Panc1 (cell line): ENCODE measurements around the gene EED. TPM values are rescaled to one million over a fixed set of nuclear protein-coding genes. Genes with fewer than 3 reads are reported as not detected.

Source experiments
- ATAC-seq: fragments of 200-7000 bp; cut with Tn5 transposase; 2 replicates; pipeline ENCODE4 v1.9.1; 2020; ENCODE audit warnings: mild to moderate bottlenecking, moderate library complexity
- BruUV-seq: library from RNA; stranded (reverse); fragments of 400-500 nt; replicated peaks from 2 replicates; lab custom pipeline; 2021; lab: Mats Ljungman, UMichigan
- CTCF ChIA-PET: fragments of 300-600 bp; sonication (Branson Sonifier 250); formaldehyde crosslinking; loops from one replicate; lab custom pipeline; 2022; ENCODE audit warnings: antibody characterized with exemption; lab: Charles Lee
- POLR2A ChIA-PET: fragments of 300-600 bp; sonication (Branson Sonifier 250); formaldehyde crosslinking; loops from one replicate; lab custom pipeline; 2022; ENCODE audit warnings: antibody characterized with exemption; lab: Charles Lee
- DNase-seq: peaks from one replicate; pipeline ENCODE4 v3.0.0-alpha.2; 2010; ENCODE audit warnings: low read depth, low spot score
- H3K27ac ChIP-seq: 2 replicates; pipeline ENCODE4 v1.5.1; 2011; ENCODE audit warnings: mild to moderate bottlenecking, low read length, inconsistent platforms
- H3K27me3 ChIP-seq: fragments of 200-500 bp; sonication (Bioruptor generic); 2 replicates; pipeline ENCODE4 v1.6.0; 2014; ENCODE audit warnings: low read length, inconsistent platforms; ENCODE audit not compliant: control insufficient read depth, insufficient read depth
- H3K36me3 ChIP-seq: fragments of 200-500 bp; sonication (Bioruptor generic); 2 replicates; pipeline ENCODE4 v1.5.1; 2014; ENCODE audit warnings: inconsistent platforms, mild to moderate bottlenecking, low read length, moderate library complexity; ENCODE audit not compliant: control insufficient read depth, insufficient read depth
- H3K4me1 ChIP-seq: 2 replicates; pipeline ENCODE4 v1.5.1; 2011; ENCODE audit warnings: inconsistent platforms, mild to moderate bottlenecking, low read length, moderate library complexity; ENCODE audit not compliant: control insufficient read depth, insufficient read depth
- H3K4me3 ChIP-seq, 2 experiments: 2 replicates each; pipeline ENCODE4 v1.5.1; 2011 to 2012; ENCODE audit warnings: low read depth in 2 of 2, low read length in 2 of 2, mild to moderate bottlenecking in 2 of 2, inconsistent platforms in 1 of 2, moderate library complexity in 1 of 2
- H3K9me3 ChIP-seq: fragments of 200-500 bp; sonication (Bioruptor generic); 2 replicates; pipeline ENCODE4 v1.5.1; 2014; ENCODE audit warnings: low read depth, mild to moderate bottlenecking, inconsistent platforms, low read length, moderate library complexity; ENCODE audit not compliant: control insufficient read depth, insufficient read depth
- CTCF ChIP-seq: fragments of 450-650 bp; IDR thresholded peaks from 2 replicates; pipeline ENCODE4 v1.5.1; 2017; ENCODE audit warnings: mild to moderate bottlenecking
- POLR2AphosphoS5 ChIP-seq: IDR thresholded peaks from 2 replicates; pipeline ENCODE4 v1.6.1; 2012; ENCODE audit warnings: mild to moderate bottlenecking, low read depth, low read length, moderate library complexity
- SIN3A ChIP-seq: IDR thresholded peaks from 2 replicates; pipeline ENCODE4 v1.6.1; 2012; ENCODE audit warnings: low read depth, mild to moderate bottlenecking, low read length, moderate library complexity, borderline replicate concordance; ENCODE audit not compliant: insufficient read depth
- TCF7L2 ChIP-seq: IDR thresholded peaks from 2 replicates; pipeline ENCODE4 v1.6.1; 2011; ENCODE audit warnings: mild to moderate bottlenecking, low read depth, low read length, inconsistent platforms
- in situ Hi-C: cut with HindIII; loops from 2 replicates; pipeline ENCODE4 v1.10.0; 2016; ENCODE audit warnings: low sequenced_read_pairs, low pct_unique_long_range_greater_than_20kb
- intact Hi-C: fragments of 100-400 bp; cut with micrococcal nuclease; formaldehyde crosslinking; loops from one replicate; pipeline ENCODE4 v1.10.0; 2022; ENCODE audit not compliant: unreplicated experiment
- total RNA-seq: library from RNA; stranded (reverse); gene quantifications from one replicate; pipeline ENCODE4 v1.2.1, GENCODE V29; 2021; ENCODE audit not compliant: unreplicated experiment
- TF ChIP-seq, protein P1 (sequence below), 2 experiments: IDR thresholded peaks; 2 replicates each; pipeline ENCODE4 v1.6.1; 2011 to 2012; ENCODE audit warnings: low read depth in 2 of 2, control low read depth in 1 of 2, low read length in 1 of 2, mild to moderate bottlenecking in 1 of 2, moderate library complexity in 1 of 2; ENCODE audit not compliant: insufficient read depth in 1 of 2

Gene EED
- total RNA-seq, 1 experiment from 2014 or later: 29.0 TPM

- no peak for TF ChIP-seq SIN3A
- no peak for TF ChIP-seq POLR2AphosphoS5
- TF ChIP-seq TCF7L2: no peak
- TF ChIP-seq, protein P1, sequence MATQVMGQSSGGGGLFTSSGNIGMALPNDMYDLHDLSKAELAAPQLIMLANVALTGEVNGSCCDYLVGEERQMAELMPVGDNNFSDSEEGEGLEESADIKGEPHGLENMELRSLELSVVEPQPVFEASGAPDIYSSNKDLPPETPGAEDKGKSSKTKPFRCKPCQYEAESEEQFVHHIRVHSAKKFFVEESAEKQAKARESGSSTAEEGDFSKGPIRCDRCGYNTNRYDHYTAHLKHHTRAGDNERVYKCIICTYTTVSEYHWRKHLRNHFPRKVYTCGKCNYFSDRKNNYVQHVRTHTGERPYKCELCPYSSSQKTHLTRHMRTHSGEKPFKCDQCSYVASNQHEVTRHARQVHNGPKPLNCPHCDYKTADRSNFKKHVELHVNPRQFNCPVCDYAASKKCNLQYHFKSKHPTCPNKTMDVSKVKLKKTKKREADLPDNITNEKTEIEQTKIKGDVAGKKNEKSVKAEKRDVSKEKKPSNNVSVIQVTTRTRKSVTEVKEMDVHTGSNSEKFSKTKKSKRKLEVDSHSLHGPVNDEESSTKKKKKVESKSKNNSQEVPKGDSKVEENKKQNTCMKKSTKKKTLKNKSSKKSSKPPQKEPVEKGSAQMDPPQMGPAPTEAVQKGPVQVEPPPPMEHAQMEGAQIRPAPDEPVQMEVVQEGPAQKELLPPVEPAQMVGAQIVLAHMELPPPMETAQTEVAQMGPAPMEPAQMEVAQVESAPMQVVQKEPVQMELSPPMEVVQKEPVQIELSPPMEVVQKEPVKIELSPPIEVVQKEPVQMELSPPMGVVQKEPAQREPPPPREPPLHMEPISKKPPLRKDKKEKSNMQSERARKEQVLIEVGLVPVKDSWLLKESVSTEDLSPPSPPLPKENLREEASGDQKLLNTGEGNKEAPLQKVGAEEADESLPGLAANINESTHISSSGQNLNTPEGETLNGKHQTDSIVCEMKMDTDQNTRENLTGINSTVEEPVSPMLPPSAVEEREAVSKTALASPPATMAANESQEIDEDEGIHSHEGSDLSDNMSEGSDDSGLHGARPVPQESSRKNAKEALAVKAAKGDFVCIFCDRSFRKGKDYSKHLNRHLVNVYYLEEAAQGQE (IDR thresholded peaks at IDR 0.05; ENCODE audit: insufficient read depth in 1 of 2, low read depth in 2 of 2, low read length in 1 of 2): no peak
- no peak for TF ChIP-seq CTCF
- intact Hi-C loops (no loop called here), in situ Hi-C loops (no loop called here)
- no peaks in the 10 kb centered on the region for H3K27me3 ChIP-seq
- no TSS peak for BruUV-seq
- DNase-seq: no peak
- POLR2A ChIA-PET: no interaction called here
- no peak overlapping the region for H3K27ac ChIP-seq
- H3K36me3 ChIP-seq: peaks cover 17% of the 10 kb centered on the region; the same call in 1 of the 2 replicates
- H3K4me3 ChIP-seq: no peak overlapping the region
- ATAC-seq: no peak
- H3K4me1 ChIP-seq: peaks cover 8% of the 10 kb centered on the region; the same call in 1 of the 2 replicates
- CTCF ChIA-PET: no interaction called here
- H3K9me3 ChIP-seq: no peaks in the 10 kb centered on the region
These were observed 11.3 kb downstream of the EED start for GRCh38 chr11:86255896-86256295.

GRCh38 chr11:86256608-86257007, 12.1 kb downstream of the EED start:
- in situ Hi-C loops (no loop called here), intact Hi-C loops (no loop called here)
- Histone ChIP-seq H3K4me1 (peaks cover under 1% of the 10 kb centered on the region; the same call in 1 of the 2 replicates), H3K9me3 (no peaks in the 10 kb centered on the region), H3K4me3 (no peak overlapping the region), H3K27me3 (no peaks in the 10 kb centered on the region), H3K27ac (no peak overlapping the region), H3K36me3 (peaks cover 12% of the 10 kb centered on the region; the same call in 1 of the 2 replicates)
- POLR2A ChIA-PET: no interaction called here
- no TSS peak for BruUV-seq
- TF ChIP-seq POLR2AphosphoS5: no peak
- TF ChIP-seq, protein P1 (IDR thresholded peaks at IDR 0.05; ENCODE audit: insufficient read depth in 1 of 2, low read depth in 2 of 2, low read length in 1 of 2): no peak
- TF ChIP-seq CTCF: no peak
- no peak for TF ChIP-seq SIN3A
- TF ChIP-seq TCF7L2: no peak
- ATAC-seq (no peak), DNase-seq (no peak)
- CTCF ChIA-PET: no interaction called here
